CD14-positive monocyte (primary cell): Measurements from ENCODE around the gene FKBP15. TPM values are rescaled to one million over a fixed set of nuclear protein-coding genes. Genes with fewer than 3 reads are reported as not detected.

Experiments
- DNase-seq, 3 donors: peaks; one replicate each; pipeline ENCODE4 v3.0.0-alpha.2; 2011 to 2022
- H2AFZ ChIP-seq: 2 replicates; pipeline ENCODE4 v1.6.0; 2012; ENCODE audit warnings: mild to moderate bottlenecking, low read depth, low read length, inconsistent platforms; ENCODE audit not compliant: insufficient read depth, poor library complexity, severe bottlenecking
- H3K27ac ChIP-seq, 2 donors: 1 replicate in 1 of 2; 2 replicates in 1 of 2; pipeline ENCODE4 v1.5.1; 2012 to 2013; ENCODE audit warnings: low read length in 2 of 2, control low read depth in 1 of 2, inconsistent platforms in 1 of 2, low read depth in 1 of 2, mild to moderate bottlenecking in 1 of 2
- H3K27me3 ChIP-seq, 2 donors: one replicate each; pipeline versions ENCODE4 v1.6.0 to v1.6.1; 2011 to 2013; ENCODE audit warnings: low read length in 2 of 2; ENCODE audit not compliant: control insufficient read depth in 2 of 2, insufficient read depth in 2 of 2
- H3K36me3 ChIP-seq, 2 donors: replicated peaks in 1 of 2; 1 replicate in 1 of 2; 2 replicates in 1 of 2; pipeline versions ENCODE4 v1.5.1 to v1.6.1; 2012 to 2013; ENCODE audit warnings: low read length in 2 of 2, control low read depth in 1 of 2, inconsistent platforms in 1 of 2, mild to moderate bottlenecking in 1 of 2; ENCODE audit not compliant: insufficient read depth in 2 of 2, control insufficient read depth in 1 of 2
- H3K4me1 ChIP-seq, 2 donors: 1 replicate in 1 of 2; 2 replicates in 1 of 2; pipeline versions ENCODE4 v1.5.1 to v1.6.1; 2012 to 2013; ENCODE audit warnings: low read length in 2 of 2, control low read depth in 1 of 2, inconsistent platforms in 1 of 2, mild to moderate bottlenecking in 1 of 2, moderate library complexity in 1 of 2; ENCODE audit not compliant: insufficient read depth in 2 of 2, control insufficient read depth in 1 of 2
- H3K4me2 ChIP-seq: replicated peaks from 2 replicates; pipeline ENCODE3; 2012; ENCODE audit warnings: low read length, moderate library complexity, mild to moderate bottlenecking; ENCODE audit not compliant: poor library complexity, severe bottlenecking; ENCODE audit errors: extremely low read depth
- H3K4me3 ChIP-seq, 3 experiments: fragments of 200-600 bp in 1 of 3; sonication (generic) in 1 of 3; replicated peaks in 1 of 3; 1 replicate in 2 of 3; 2 replicates in 1 of 3; pipeline ENCODE4 v1.5.1; 2011 to 2013; ENCODE audit warnings: low read length in 3 of 3, mild to moderate bottlenecking in 3 of 3, control low read depth in 2 of 3, low read depth in 2 of 3, inconsistent platforms in 1 of 3, moderate library complexity in 1 of 3
- H3K79me2 ChIP-seq: 2 replicates; pipeline ENCODE4 v1.6.0; 2012; ENCODE audit warnings: mild to moderate bottlenecking, control low read depth, inconsistent platforms, low read length, moderate library complexity; ENCODE audit not compliant: insufficient read depth
- H3K9ac ChIP-seq: 2 replicates; pipeline ENCODE4 v1.6.0; 2017; ENCODE audit warnings: low read length, mild to moderate bottlenecking; ENCODE audit not compliant: insufficient read depth, poor library complexity, severe bottlenecking
- H3K9me3 ChIP-seq, 2 donors: replicated peaks in 1 of 2; 1 replicate in 1 of 2; 2 replicates in 1 of 2; pipeline versions ENCODE4 v1.5.1 to v1.6.1; 2012 to 2013; ENCODE audit warnings: low read length in 2 of 2, control low read depth in 1 of 2; ENCODE audit not compliant: control insufficient read depth in 1 of 2, insufficient read depth in 1 of 2
- H4K20me1 ChIP-seq: 2 replicates; pipeline ENCODE4 v1.6.0; 2012; ENCODE audit warnings: mild to moderate bottlenecking, low read length, control low read depth, moderate library complexity; ENCODE audit not compliant: insufficient read depth
- H3K27ac Mint-ChIP-seq, 7 donors: one replicate each; pipeline ENCODE4 v1.8.0; 2020; ENCODE audit warnings: mild to moderate bottlenecking in 7 of 7, mixed read lengths in 7 of 7, moderate library complexity in 6 of 7, inconsistent platforms in 2 of 7
- H3K27me3 Mint-ChIP-seq, 3 donors: one replicate each; pipeline ENCODE4 v1.8.0; 2021 to 2022; ENCODE audit warnings: low read depth in 3 of 3, mild to moderate bottlenecking in 3 of 3, mixed read lengths in 3 of 3, moderate library complexity in 3 of 3, inconsistent platforms in 1 of 3
- H3K36me3 Mint-ChIP-seq, 2 donors: one replicate each; pipeline ENCODE4 v1.8.0; 2020; ENCODE audit warnings: mixed read lengths in 2 of 2, inconsistent platforms in 1 of 2, mild to moderate bottlenecking in 1 of 2
- H3K4me1 Mint-ChIP-seq: one replicate; pipeline ENCODE4 v1.8.0; 2020; ENCODE audit warnings: mild to moderate bottlenecking, mixed read lengths
- H3K4me3 Mint-ChIP-seq, 2 donors: one replicate each; pipeline ENCODE4 v1.8.0; 2020; ENCODE audit warnings: mild to moderate bottlenecking in 2 of 2, mixed read lengths in 2 of 2, moderate library complexity in 1 of 2
- H3K9me3 Mint-ChIP-seq, 7 donors: one replicate each; pipeline ENCODE4 v1.8.0; 2020 to 2022; ENCODE audit warnings: mixed read lengths in 7 of 7, mild to moderate bottlenecking in 6 of 7, moderate library complexity in 6 of 7, inconsistent platforms in 2 of 7
- WGBS: methylation state at CpG from one replicate; pipeline ENCODE4 v1.1.5; 2013; ENCODE audit warnings: missing lambda C conversion rate; ENCODE audit not compliant: insufficient coverage; 5-methylcytosine and 5-hydroxymethylcytosine counted together
- intact Hi-C, 2 donors: fragments of 100-400 bp; cut with micrococcal nuclease; formaldehyde crosslinking; loops; one replicate each; pipeline versions ENCODE4 v1.15.0 to v1.15.1; 2023
- polyA plus RNA-seq, 3 donors: library from polyadenylated mRNA; depleted of rRNA in 1 of 3; unstranded in 2 of 3; stranded (reverse) in 1 of 3; fragments of 300-500 nt in 2 of 3; fragments of >200 nt in 1 of 3; fragmentation: Illumina TruSeq in 2 of 3; gene quantifications; 1 replicate in 2 of 3; 2 replicates in 1 of 3; pipeline ENCODE4 v1.2.3, GENCODE V29; 2012 to 2021
- TF ChIP-seq, protein P1 (sequence below): fragments of 200-600 bp; IDR thresholded peaks from one replicate; pipeline ENCODE4 v1.8.0; 2022; ENCODE audit warnings: antibody characterized with exemption, mild to moderate bottlenecking

The FKBP15 gene
- polyA plus RNA-seq, 3 donors: 32.3 to 120 (median 55.7) TPM

DNA sequence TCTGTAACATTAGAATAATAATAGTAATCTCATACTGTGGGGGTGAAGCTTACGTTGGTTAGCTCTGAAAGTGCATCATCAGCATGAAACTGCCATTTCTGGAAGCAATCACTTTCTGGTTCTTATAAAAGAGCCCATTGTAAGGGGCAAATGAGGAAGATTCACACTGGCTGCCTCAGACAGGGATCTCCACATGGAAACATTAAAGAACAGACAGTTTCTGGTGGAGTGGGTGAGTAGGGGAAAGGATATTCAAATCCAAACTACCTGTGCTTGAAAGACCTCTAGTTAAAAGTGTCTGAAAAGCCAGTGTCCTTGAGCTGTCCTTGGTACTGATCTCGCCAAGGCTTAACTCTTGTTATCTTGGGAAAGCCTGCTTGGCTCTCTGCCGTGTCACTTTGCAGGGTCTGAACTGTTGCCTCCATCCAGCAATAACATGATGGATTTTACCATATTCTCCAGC, 89.4 kb downstream of the FKBP15 start:
- no peaks in the 10 kb centered on the region for H3K36me3 ChIP-seq
- Mint-ChIP-seq H3K27me3 (peaks cover 8 to 32% (median 9%) of the 10 kb centered on the region in 3 donors), H3K9me3 (no peaks in the 10 kb centered on the region), H3K36me3 (no peaks in the 10 kb centered on the region), H3K27ac (no peak overlapping the region), H3K4me1 (peaks cover 28% of the 10 kb centered on the region), H3K4me3 (no peak overlapping the region)
- 6% methylated on average over 2 of the region's 3 CpGs for WGBS
- TF ChIP-seq, protein P1, sequence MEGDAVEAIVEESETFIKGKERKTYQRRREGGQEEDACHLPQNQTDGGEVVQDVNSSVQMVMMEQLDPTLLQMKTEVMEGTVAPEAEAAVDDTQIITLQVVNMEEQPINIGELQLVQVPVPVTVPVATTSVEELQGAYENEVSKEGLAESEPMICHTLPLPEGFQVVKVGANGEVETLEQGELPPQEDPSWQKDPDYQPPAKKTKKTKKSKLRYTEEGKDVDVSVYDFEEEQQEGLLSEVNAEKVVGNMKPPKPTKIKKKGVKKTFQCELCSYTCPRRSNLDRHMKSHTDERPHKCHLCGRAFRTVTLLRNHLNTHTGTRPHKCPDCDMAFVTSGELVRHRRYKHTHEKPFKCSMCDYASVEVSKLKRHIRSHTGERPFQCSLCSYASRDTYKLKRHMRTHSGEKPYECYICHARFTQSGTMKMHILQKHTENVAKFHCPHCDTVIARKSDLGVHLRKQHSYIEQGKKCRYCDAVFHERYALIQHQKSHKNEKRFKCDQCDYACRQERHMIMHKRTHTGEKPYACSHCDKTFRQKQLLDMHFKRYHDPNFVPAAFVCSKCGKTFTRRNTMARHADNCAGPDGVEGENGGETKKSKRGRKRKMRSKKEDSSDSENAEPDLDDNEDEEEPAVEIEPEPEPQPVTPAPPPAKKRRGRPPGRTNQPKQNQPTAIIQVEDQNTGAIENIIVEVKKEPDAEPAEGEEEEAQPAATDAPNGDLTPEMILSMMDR: no peak
- H3K27me3 ChIP-seq: peaks cover 5% of the 10 kb centered on the region in 2 donors
- H4K20me1 ChIP-seq: no peaks in the 10 kb centered on the region
- no peaks in the 10 kb centered on the region for H3K9me3 ChIP-seq
- intact Hi-C loops: no loop called here
- H3K4me1 ChIP-seq: peaks cover 0 to 8% of the 10 kb centered on the region in 2 donors
- H3K27ac ChIP-seq: no peak overlapping the region
- no peak overlapping the region for H3K4me2 ChIP-seq
- H3K79me2 ChIP-seq: no peaks in the 10 kb centered on the region
- H3K9ac ChIP-seq: no peak overlapping the region
- DNase-seq: no peak
- H3K4me3 ChIP-seq: no peak overlapping the region
- H2AFZ ChIP-seq: no peak overlapping the region

DNA sequence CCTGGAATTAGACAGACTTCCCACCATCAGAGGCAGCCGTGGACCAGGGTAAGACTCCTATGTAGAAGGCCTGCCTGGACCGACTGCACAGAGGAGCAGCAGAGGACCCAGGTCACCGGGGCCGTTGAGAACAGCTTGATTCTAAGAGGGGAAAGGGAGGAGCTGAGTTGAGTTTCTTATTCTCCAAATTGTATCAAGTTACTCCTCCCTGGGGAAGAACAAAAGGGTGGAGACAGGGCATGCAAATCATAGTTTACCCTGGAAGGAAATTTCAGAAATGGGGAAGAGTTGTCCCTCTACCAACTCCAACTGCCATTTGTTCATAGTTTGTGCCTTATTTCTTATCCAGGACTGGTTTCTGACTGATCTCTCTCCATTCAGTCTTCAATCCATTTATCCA, 91.2 kb downstream of the FKBP15 start:
- H3K27me3 Mint-ChIP-seq: peaks cover 0 to 32% (median 8%) of the 10 kb centered on the region in 3 donors
- H3K36me3 Mint-ChIP-seq: no peaks in the 10 kb centered on the region
- DNase-seq: no peak
- Histone ChIP-seq H2AFZ (no peak overlapping the region), H3K27ac (no peak overlapping the region), H3K4me3 (no peak overlapping the region), H3K4me2 (no peak overlapping the region), H4K20me1 (no peaks in the 10 kb centered on the region), H3K79me2 (no peaks in the 10 kb centered on the region), H3K9me3 (no peaks in the 10 kb centered on the region), H3K27me3 (peaks cover 5% of the 10 kb centered on the region in 2 donors), H3K9ac (no peak overlapping the region), H3K36me3 (no peaks in the 10 kb centered on the region), H3K4me1 (peaks cover 6 to 19% of the 10 kb centered on the region in 2 donors)
- peaks cover 0 to 2% (median 0%) of the 10 kb centered on the region in 7 donors for H3K9me3 Mint-ChIP-seq
- peak overlapping the region in 1 of 2 donors; percentile 47 for H3K4me3 Mint-ChIP-seq
- H3K4me1 Mint-ChIP-seq: peaks cover 41% of the 10 kb centered on the region
- intact Hi-C loops: no loop called here
- H3K27ac Mint-ChIP-seq: no peak overlapping the region
- 80% methylated on average over 3 of the region's 4 CpGs for WGBS
- TF ChIP-seq, protein P1: no peak
